GM21737 (cell line): ENCODE results near the gene ZPR1.
"Not testable (repeated sequence)": the region's sequence is repeated elsewhere in the genome, so short reads cannot be mapped to it uniquely, and the experiment has no call there.

Experiments
- ATAC-seq: cut with Tn5 transposase; IDR thresholded peaks from one replicate; pipeline ENCODE4 v1.9.1; 2021; ENCODE audit warnings: mild to moderate bottlenecking, moderate library complexity; ENCODE audit not compliant: unreplicated experiment

The ZPR1 gene

DNA sequence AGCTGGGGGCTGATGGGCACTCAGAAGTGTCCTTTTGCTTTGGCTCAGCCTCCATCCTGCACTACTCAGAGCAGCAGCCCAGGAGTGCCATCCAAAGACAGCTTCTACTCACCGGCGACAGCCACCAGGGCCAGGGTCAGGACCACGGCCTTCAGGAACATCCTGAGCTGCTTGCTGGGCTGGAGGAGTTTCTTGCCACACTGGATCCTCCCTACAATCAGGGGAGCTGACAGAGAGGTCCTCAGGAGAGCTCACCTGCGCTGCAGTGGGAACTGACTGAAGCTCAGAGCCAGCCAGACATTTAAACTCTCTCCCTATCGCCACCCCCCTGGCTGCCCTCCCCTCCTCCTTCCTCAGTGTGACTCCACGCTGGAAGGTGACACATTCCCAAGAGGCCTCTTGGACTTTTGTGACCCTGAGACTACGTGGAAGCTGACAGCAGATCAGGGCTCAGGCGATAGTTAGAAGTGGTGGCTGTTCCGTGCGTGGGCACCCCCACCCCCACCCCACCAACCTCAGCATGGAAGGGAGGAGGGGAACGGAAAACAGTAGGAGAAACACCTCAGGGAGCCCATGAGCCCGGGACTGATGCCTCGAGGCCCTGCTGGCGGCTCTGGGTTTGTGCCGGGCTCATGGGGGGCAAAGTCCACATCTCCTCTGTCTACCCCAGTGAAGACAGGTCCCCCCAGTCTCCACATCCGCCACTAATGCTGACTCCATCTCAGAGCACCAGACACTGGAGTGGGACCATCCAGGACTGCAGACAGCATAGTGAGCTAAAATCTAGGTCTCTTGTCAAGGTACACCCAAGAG lies 35.4 kb upstream of the ZPR1 start, which contains the start of gene APOA4:
TSS of gene APOA4 (minus strand) at position 274 of the 813 bp plus-strand sequence. CDS start at position 161, 113 bp downstream.
- ATAC-seq, result no peak

GRCh38 chr11:116822575-116822974 lies 34.8 kb upstream of the ZPR1 start:
- no peak for ATAC-seq

DNA sequence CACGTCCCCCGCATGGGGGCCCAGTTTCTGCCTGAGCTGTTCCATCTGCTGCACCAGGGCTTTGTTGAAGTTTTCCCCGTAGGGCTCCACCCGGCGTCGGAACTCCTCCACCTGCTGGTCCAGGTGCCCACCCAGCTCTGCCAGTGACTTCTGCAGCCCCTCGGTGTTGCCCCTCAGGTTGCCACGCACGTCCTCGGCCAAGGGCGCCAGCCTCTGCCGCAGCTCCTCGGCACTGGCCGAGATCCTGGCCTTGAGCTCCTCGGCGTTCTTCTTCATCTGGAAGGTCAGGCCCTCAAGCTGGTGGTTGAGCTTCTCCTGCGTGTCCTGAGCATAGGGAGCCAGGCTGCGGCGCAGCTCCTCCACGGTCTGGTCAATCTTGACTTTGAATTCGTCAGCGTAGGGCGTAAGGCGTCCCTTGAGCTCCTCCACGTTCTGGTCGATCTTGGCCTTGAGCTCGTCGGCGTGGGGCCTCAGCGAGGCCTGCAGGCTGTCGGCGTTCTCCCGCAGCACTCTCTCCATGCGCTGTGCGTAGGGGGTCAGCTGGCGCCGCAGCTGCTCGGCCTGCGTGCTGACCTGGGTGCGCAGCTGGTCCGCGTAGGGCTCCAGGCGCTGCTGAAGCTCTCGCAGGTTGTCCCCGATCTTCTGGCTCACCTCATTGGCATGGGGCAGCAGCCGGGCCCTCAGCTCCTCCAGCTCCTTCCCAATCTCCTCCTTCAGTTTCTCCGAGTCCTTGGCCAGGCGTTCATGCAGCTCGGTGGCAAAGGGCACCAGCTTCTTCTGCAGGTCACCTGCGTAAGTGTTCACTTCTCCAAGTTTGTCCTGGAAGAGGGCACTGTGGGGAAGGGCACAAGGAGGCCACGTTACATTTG lies 33.5 kb upstream of the ZPR1 start:
- no peak for ATAC-seq

DNA sequence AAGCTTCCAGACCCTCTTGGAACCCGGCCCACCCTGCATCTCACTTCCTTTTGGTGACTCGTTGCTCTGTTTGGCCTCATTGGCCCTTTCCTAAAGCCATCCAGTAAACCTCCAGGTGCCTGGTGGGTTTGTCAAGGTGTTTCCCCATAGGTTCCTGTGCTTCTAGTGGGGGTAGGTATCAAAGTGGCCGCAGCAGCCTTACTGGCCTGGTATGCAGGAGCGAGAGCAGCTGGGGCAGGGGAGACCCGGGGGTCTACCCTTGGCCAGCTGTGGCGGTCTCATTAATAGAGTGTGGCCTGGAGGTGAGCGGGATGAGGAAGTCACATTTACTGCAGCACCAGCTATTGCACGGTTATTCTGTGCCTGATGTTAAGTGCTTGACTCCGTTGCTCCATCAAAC lies 31.2 kb upstream of the ZPR1 start:
- no peak for ATAC-seq

DNA sequence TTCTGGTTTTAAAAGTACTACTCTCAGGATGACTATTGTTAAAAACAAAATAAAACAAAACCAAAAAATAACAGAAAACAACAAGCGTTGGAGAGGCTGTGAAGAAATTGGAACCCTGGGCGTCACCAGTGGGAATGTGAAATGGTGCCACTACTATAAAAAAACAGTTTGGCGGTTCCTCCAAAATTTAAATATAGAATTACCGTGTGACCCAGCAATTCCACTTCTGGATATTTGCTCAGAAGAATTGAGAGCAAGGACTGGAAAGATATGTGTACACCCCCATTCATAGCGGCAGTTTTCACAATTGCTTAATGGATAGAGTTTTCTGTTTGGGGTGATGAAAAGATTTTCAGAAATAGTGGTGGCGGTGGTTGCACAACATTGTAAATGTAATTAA lies 26.7 kb upstream of the ZPR1 start:
- ATAC-seq, result no peak

GRCh38 chr11:116813781-116814471 lies 26.1 kb upstream of the ZPR1 start:
- no peak for ATAC-seq

DNA sequence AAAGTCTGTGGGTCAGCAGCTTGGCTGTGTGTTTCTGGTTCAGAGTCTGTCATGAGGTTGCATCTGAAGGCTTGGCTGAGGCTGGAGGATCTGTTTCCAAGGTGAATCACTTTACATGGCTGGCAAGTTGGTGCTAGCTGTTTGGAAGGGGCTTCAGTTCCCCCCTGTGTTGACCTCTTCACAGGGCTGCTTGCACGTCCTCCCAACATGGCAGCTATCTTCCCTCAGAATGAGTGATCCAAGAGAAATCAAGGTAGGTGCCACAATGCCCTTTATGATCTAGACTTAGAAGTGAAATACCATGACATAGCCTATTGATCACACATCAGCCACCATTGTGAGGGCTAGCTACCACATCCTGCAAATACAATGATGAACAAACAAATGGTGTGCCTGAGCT lies 25.3 kb upstream of the ZPR1 start:
- no peak for ATAC-seq

DNA sequence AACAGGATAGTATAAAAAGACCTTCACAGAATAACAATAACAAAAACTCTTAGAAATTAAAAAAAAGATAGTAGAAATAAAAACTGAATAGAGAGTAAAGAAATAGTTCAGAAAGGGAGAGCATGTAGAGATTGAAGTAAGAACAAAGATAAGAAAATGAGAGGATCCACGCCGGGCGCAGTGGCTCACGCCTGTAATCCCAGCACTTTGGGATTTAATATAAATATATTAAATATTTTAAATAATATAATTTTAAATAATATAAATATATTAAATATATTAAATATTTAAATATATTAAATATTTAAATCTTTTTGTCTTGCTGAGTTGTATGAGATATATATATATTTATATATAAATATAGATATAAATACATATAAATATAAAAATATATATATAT lies 24.3 kb upstream of the ZPR1 start:
- no peak for ATAC-seq

GRCh38 chr11:116811194-116811593 lies 23.4 kb upstream of the ZPR1 start:
- ATAC-seq, result no peak

DNA sequence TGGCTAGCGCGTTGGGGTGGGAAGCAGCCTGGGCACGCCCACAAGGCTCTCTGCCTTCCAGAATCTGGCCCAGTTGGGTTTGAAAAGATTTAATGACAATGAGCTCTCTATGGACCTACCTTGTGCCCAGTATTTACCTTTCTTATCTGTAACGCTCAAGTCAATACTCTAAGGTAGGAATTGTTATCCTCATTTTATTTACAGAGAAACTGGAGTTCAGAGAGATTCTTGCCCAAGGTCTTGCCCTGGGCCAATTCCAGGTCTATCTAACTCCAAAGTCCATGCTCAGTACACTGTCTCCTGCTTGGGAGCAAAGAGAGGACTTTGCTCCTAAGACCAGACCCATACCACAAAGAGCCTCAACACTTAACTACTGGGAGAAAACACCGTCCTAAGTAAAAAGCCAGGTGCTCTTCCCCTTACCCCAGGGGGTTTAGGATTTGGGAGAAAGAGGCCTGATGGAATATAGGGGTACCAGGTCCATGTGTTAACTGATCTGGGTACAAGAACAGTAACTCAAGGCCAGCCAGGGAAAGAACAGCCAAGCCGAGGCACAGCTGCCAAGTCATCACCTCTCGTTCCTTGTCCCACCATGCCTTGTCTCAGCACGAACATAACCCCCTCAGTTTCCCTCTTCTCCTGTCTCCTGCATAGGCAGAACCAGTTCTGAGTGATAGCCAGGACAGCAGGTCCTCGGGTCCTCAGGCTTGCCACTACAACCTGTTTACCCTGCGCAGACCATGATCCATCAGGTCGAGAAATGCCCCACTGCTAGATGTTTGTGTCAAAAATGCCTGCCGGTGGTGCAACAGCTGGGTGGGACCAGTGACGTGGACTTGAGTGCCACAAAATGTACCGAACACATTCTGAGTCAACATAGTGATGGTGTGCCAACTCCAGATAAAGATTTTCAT lies 20.7 kb upstream of the ZPR1 start:
- no peak for ATAC-seq

DNA sequence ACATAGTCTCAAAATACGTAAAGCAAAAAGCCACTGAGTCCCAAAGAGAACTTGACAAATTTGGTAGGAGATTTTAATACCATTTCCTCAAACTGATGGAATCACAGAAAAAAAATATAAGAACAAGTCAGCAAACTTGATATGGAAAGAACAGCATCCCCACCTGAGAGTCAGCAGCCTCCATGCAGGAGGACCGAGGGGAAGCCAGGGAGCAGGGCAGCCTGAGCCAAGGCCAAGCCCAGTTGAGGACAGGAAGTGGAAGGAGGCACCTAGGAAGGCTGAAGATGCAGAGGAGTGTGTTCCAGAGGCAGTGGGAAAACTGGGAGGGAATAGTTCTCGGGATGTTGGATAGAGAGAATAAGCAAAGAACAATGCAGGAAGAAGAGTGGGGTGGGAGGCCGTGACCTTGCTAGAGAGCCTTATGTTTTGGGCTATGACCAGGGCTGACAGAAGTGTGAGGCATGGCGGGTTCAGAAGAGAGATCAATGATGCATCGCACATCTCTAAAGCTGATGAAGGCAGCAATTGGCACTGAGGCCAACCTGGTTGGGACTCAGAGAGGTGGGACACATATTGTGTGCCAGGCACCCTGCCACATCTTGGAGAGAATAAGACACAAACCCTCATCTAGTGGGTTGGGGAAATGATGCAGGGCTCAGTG lies 19.9 kb upstream of the ZPR1 start:
- no peak for ATAC-seq

GRCh38 chr11:116804001-116804400 lies 16.2 kb upstream of the ZPR1 start:
- ATAC-seq, result no peak

- ATAC-seq, result not testable (repeated sequence)
Observed at GRCh38 chr11:116801662-116802061, 13.8 kb upstream of the ZPR1 start.

GRCh38 chr11:116800610-116801009 lies 12.8 kb upstream of the ZPR1 start:
- no peak for ATAC-seq

DNA sequence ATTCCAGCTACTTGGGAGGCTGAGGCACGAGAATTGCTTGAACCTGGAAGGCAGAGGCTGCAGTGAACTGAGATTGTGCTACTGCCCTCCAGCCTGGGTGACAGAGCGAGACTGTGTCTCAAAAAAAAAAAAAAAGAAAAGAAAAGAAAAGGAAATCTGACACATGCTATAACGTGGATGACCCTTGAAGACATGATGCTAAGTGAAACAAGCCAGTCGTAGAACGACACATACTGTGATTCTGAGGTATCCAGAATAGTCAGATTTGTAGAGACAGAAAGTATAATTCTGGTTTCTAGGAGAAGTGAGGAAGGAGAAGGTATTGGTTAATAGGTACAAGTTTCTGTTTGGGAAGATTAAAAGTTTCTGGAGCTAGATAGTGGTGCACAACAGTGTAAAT lies 10.5 kb upstream of the ZPR1 start:
- no peak for ATAC-seq

DNA sequence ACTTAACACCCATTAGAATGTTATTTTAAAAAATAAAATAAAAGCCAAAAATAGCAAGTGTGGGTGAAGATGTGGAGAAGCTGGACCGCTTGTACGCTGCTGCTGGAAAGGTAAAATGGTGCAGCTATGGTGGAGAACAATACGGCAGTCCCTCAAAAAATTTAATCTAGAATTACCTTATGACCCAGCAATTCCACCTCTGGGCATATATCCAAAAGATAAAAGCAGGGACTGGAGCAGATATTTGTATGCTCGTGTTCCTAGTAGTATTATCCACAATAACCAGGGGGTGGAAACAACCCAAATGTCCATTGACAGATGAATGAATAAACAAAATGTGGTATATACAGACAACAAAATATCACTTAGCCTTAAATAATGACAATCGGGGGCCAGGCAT lies 10.0 kb upstream of the ZPR1 start:
- ATAC-seq, result no peak

DNA sequence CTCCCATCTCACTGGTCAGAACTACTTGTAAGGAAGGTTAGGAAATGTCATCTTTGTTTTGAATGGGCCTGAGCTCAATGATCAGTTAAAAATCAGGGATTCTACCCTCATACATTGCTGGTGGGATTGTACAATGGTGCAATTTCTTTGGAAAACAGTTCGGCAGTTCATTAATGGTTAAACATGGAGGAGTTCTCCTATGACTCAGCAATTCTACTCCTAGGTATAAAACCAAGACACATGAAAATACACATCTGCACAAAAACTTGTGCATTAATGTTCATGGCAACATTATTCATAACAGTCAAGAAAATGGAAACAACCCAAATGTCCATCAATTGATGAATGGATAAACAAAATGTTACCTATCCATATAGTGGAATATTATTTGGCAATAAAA lies 8.7 kb upstream of the ZPR1 start:
- no peak for ATAC-seq

DNA sequence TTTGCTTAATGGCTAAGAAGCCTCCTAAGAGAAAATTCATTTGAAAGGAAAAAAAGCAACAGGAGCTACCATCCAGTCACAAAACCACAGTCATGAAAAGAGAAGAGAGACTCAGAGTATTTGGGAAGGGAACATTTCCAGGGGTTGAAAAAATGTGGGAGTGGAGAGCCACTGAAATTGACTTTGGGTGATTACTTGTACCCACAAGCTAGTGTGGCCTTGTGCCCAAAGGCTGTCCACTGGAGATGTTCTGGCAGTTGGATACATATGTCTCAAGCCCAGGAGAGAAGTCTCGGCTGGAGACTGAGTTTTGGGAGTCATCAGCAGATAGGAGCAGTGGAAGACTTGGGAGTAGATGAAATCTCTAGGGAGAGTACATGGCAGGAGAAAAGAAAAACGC lies 7.0 kb upstream of the ZPR1 start:
- no peak for ATAC-seq

- ATAC-seq, result no peak
Observed at GRCh38 chr11:116793772-116794097, 5.9 kb upstream of the ZPR1 start.
